GM18873 (cell line): ENCODE results near the gene CDK9.
"Not testable (repeated sequence)": the region's sequence is repeated elsewhere in the genome, so short reads cannot be mapped to it uniquely, and the experiment has no call there.

Experiments
- ATAC-seq: cut with Tn5 transposase; IDR thresholded peaks from one replicate; pipeline ENCODE4 v1.9.1; 2021; ENCODE audit warnings: mild to moderate bottlenecking, moderate library complexity, moderate number of reproducible peaks; ENCODE audit not compliant: unreplicated experiment, low FRiP score

The CDK9 gene

DNA sequence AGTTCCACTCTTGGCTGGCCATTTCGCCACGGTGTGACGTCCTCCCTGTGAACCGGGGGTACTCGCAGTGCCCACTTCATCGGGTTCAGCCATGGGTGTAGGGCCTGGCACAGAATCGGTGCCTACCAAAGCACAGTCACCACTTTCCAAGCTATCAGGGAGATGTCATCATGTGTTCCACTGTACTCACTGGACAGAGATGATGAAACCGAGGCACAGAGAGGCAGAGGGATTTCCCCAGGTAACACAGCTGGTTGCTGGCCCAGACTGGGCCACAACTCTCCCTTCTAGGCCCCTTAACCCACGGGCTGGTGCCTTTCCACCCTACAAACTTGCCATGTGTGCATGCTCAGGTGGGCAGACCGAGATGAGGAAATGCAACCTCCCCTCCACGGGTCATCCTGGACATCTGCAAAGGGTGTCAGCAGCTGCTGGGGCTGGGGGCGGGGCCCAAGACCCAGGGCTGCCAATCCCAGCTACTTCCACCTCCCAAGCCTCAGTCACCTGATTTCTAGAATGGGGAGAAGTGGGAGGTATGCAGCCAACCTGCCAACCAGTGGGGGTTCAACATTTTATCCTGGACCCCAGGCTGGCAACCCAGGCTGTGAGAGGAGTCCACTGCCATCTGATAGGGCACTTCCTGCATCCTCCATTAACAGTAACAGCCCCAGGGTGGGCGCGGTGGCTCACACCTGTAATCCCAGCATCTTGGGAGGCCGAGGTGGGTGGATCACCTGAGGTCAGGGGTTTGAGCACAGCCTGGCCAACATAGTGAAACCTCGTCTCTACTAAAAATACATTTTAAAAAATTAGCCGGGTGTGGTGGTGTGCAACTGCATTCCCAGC is 6.5 kb upstream of the CDK9 start:
- peak; percentile 48 for ATAC-seq

DNA sequence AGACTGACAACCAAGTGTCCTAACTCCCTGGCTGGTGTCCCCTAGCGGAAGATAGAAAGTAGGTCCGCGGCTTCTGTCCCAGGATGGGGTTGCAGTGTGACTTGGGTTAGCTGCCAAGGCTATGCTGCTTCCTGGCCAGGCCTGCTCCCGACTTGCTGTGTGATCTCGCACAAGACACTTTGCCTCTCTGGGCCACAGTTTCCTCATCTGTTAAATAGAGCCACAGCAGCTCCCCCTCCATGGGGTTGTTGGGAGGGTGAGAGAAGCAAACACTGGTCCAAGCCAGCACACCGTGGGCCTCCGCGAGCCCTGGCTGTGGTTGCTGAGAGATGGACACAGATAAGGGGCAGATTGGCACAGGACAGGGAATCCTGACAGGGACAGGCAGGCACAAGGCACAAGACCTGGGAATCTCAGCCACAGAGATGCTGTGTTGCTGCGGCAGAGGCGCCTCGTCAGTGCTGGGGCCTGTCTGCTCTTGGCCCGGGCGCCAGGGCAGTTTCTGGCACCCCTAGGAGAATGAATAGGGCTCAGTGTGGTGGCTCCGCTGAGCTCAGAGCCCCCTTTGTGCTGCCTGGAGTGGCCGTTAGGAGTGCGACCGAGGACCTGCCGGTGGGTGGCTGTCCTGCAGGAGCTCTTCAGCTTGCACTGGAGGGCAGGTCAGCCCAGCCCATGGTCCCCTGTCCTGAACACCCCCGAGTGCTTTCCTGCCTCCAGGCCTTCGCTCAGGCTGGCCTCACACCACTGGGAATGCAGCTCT is 5.5 kb upstream of the CDK9 start:
- no peak for ATAC-seq

DNA sequence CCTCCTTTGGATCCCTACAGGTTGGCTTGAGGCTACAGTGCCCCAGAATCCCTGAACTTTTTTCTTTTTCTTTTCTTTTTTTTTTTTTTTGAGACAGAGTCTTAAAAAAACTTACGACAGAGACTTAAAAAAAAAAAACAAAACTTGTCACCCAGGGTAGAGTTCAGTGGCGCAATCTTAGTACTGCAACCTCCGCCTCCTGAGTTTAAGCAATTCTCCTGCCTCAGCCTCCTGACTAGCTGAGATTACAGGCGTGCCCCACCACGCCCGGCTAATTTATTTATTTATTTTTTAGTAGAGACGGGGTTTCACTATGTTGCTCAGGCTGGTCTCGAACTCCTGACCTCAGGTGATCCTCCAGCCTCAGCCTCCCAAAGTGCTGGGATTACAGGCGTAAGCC is 4.9 kb upstream of the CDK9 start:
- not testable (repeated sequence) for ATAC-seq

DNA sequence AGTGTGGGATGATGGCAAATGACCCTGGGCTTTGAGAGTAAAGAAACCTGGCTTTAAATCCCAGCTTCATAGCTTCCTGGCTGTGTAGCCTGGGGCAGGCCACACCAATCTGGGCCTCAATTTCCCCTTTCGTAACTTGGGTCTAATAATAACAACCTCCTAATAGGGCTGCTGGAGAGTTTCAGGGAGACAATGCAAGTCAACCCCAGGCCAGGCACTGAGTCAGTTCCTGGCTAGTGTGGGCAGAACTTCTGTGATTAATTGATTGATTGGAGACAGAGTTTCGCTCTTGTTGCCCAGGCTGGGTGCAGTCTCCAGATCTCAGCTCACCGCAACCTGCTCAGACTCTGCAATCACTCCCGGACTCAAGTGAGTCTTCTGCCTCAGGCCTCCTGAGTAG is 4.0 kb upstream of the CDK9 start:
- no peak for ATAC-seq

DNA sequence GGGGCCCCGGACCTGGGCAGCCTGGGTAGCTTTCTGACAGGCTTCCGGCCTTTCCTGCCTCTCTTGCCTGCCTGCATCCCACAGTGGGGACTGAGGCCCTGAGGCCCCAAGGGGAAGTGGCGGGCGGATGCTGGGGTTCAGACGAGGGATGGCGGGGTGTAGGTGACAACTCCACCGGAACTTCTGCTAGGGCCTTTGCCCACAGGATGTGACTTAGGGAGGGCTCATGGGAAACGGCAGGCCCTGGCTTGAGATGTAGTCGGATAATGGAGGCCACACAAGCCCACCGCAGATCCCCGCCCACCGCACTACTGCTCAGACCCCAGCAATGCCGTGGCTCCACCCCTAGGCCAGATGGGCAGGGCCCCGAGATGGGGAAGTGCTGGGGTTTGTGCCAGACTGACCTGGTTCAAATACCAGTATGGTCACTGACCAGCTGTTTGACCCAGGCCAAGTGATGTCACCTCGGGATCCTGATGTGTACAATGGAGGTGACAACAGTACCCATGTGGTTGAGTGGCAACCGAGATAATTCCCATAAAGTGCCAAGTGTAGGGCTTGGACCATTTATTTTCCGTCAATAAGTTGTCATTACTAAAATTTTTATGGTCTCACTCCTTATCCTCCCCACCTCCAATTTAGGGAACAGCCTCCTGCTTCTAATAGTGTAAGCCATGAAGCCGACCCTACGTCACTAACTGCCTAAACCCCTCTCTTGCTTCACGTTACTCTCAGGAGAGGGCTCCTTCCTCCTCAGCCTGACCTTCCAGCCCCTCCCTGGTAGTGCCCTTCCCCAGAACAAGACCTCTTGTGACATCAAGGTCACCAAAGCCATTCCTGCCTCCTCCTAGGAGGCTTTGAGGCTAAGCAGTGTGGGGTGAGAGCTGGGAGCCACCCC is 2.5 kb upstream of the CDK9 start:
- ATAC-seq, result no peak

DNA sequence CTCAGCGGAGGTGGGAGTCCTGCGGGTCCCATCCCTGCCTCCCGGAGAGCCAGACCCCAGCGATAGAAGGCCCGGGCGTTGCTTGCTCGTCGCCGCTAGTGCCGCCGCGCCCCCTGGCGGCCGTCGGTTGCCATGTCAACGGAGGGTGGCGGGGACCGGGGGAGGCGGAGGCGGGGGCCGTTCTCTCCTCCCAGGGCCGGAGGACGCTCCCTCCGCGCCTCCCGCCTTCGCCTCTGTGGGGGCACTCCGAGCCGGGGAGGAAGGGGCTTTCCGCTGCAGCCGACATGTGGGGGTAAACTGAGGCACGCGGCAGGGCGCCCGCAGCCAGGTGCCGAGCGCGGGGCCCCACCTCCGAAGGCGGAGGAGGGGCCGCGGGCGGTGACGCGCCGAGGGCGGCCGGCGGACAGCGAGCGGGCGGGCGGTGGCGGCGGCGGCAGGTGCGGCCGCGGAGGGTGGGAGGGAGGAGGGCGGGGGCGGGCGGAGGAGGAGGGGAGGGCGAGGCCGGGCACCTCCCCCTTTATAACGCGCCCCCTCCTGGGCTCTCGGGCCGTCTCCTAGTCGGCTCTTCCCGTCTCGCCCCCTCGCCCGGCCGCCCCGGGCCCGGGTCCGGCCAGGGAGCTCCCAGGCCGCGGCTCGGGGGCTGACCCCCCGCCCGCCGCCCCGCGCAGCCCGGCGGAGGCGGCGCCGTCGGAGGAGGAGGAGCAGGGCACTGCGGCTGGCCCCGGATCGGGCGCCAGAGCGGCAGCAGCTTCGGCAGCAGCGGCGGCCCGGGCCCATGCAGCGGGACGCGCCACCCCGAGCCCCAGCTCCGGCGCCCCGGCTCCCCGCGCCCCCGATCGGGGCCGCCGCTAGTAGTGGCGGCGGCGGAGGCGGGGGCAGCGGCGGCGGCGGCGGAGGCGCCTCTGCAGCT is 556 bp upstream of the CDK9 start:
- ATAC-seq, result peak; percentile 31

DNA sequence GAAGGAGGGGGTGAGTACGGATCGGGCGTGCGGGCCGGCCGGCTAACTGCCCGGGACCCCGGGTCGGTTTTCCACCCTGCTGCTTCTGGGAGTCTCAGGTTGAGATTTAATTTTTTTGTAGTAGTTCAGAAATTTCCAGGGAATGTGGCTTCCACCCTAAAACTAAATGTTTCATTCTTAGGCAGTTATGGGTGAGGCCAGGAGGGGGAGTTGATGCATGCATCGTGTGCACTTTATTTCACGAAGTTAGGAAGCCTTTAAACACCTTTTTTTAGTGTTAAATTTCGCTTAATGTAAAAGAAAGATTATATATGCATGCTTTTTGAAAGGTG is 905 bp downstream of the CDK9 start:
- no peak for ATAC-seq

DNA sequence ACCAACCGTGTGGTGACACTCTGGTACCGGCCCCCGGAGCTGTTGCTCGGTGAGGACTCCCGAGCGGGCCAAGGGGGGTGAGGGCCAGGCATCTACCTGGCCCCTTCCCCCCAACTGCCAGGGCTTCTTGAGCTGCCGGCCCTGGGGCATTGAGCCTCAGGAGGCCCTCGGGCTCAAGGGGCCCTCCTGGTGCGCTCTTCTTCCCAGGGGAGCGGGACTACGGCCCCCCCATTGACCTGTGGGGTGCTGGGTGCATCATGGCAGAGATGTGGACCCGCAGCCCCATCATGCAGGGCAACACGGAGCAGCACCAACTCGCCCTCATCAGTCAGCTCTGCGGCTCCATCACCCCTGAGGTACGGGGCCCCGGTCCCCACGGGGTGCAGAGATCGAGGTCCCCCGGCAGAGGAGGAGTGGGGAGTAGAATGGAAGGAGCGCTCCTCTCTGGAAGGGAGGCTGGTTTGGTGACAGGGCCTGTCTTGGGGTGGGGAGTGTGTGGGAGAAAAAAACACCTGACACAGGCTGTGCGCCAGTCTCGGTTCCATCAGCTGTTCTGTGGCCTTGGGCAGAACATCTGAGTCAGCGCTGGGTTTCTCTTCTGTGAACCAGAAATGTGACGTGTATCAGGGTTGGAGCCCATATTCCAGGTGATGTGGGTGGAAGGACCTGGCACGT is 2.6 kb downstream of the CDK9 start:
- ATAC-seq, result no peak

DNA sequence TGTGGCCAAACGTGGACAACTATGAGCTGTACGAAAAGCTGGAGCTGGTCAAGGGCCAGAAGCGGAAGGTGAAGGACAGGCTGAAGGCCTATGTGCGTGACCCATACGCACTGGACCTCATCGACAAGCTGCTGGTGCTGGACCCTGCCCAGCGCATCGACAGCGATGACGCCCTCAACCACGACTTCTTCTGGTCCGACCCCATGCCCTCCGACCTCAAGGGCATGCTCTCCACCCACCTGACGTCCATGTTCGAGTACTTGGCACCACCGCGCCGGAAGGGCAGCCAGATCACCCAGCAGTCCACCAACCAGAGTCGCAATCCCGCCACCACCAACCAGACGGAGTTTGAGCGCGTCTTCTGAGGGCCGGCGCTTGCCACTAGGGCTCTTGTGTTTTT is 3.3 kb downstream of the CDK9 start:
- no peak for ATAC-seq

DNA sequence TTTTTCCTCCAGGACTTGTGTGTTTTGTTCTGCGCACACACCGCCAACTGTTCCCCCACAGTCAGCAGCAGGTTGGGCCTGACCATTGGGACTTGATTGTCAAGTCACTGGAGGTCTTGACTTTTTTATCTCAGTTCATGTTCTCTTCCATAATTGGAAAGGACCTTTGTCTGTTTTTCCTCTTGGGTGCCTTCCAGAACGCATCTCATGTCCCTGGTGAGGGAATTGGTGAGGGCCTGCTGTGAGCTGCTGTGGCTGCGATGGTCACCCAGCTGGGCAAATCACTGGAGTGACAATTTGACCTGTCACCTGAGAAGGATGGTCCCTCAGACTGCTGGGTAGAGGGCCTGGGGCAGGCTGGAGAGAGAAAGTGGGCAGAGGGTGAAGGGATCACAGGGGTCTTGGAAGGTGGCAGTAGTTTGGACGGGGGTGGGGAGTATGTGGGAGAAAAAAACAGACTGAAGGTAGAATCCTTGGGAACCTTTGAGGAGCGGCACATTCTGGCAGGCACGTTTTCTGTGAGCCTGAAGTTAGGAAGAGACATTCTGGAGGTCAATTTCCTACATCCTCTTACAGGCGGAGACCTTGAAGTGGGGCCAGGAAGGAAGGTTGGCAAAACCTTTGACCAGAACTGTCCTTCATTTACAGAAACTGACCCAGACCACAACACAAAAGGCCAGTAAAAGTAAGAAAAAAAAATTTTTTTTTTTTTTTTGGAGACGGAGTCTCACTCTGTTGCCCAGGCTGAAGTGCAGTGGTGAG is 4.4 kb downstream of the CDK9 start:
- no peak for ATAC-seq

DNA sequence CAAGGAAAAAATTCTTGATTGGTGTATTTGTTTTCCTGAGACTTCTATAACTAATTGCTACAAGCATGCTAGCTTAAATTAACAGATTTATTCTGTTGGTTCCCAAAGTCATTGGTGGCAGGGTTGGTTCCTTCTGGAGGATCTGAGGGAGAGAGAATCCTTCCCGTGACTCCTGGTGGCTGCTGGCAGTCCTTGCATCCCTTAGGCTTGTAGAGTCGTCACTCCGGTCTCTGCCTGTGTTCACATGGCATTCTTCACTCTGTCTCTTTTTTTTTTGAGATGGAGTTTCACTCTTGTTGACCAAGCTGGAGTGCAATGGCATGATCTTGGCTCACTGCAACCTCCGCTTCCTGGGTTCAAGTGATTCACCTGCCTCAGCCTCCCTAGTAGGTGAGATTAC is 5.3 kb downstream of the CDK9 start:
- ATAC-seq, result no peak

DNA sequence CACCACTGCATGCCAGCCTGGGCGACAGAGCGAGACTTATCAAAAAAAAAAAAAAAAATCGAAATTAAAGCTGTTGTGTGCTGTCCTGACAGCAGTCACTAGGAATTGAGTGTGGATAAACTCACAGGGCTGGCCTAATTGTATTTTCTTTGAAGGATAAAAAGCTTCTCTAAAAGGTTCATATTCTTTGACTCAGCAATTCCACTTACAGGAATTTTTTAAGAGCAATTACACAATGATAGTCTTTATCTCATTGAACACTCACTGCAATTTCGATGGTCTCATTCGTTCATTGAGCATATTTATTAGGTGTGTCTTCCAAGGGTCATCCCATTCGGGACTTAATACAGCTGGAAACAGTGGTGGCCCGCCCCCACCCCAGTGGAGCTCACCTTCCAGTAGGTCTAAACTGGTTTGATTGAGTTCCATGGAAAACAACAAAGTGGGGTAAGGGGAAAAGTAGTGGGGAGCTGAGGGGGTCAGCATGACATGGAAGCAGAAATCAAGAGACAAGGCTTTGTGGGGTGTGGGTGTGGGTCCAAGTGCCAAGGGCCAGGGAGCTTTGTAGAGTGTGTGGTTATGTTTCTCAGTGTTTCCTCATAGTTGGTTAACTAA is 6.7 kb downstream of the CDK9 start:
- no peak for ATAC-seq

DNA sequence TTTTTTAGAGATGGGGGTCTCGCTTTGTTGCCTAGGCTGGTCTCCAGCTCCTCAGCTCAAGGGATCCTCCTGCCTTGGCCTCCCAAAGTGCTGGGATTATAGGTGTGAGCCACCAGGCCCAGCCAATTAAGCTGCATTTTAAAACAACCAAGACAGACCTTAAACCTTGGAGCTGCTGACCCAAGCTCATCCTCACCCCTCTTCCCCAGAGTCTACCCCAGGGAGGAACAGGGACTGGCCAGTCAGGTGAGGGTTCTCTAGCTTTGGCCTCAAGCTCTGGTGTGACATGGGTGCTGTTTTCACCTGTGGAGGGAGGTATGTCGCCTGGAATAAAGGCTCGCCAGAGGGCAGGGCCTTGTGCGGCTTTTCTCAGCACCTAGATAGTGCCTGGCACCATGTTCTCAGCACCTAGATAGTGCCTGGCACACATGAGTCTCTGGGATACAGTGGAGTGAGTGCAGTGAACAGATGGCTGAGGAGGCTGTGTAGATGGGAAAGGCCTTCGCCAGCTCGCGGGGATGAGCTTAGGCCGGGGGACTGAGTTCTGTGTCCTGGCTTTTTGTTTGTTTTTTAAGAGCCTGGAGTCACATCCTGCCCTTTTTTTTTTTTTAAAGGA is 7.4 kb downstream of the CDK9 start:
- no peak for ATAC-seq

DNA sequence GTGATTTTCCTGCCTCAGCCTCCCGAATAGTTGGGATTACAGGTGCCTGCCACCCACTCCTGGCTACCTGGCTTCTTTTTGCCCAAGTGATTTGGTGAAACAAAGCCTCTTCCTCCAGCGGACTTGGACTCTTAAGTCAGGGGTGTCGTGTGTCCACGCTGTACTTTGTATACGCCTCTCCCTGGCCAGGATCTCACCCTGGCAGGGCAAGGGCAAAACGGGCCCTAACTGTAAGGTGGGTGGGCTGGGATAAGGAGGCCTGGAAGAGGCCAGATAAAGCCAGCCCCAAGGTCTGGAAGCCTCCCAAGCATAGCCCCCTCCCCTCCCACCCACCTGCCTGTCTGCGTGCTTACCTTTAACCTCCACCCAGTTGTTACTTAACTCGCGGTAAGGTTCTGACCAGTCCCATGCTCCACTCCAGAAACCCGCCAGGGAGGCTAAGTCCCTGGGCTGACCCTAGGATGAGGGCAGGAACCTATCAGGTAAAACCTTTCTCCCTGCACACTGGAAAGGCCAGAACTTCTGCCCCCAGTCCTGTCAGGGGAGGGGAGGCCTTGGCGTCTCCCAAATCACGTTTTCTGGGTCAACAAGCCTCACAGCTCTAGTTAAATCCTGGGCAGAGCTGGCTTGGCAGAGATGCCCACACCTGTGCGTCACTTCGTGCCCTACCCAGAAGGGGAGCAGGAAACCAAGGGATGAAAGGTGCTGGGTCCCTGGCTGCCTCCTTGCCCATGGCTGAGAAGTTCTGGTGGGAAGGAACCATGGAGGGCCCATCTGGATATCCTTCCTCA is 8.4 kb downstream of the CDK9 start:
- no peak for ATAC-seq

DNA sequence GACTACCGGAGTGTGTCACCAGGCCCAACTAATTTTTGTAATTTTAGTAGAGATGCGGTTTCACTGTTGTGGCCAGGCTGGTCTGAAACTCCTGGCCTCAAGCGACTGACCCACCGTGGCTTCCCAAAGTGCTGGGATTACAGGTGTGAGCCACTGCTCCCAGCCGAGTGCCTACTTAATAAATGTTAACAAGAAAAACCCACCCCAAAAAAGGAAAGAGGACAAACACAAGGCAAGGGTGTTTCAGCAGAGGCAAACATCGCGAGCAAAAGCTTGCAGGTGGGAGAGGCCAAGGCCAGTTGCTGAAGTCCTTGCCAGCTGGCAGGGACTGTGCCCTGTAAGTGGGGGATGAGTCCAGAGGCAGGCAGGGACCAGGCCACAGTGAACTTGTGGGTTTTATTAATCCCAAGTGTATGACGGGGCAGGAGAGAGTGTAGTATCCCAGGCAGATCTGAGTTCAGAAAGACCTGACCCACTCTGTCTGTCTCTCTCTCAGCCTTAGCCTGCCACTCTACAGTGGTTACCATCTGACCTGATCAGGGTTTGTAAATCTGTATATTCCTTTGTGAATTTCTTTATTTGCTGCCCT is 10.5 kb downstream of the CDK9 start:
- ATAC-seq, result no peak

DNA sequence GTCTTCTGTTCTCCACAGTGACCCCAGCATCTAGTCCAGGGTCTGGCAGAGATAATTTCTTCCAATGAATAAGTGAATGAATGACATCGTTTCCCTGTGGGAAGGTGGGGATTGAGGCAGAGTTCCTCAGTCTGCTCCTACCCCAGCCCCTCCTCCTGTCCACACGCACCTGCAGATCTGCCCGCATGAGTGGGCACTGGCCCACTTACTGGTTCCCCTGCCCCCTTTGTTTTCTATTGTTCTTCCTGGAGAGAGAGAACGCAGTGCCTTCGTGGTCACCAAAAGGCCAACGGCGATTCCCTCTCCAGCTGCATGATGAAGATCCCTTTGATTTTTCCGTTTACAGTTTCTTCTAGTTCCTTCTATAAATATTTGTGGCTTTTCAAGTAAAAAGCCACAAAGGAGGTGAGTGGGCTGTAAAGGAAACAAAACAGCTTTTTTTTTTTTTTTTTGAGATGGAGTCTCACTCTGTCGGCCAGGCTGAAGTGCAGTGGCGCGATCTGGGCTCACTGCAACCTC is 11.1 kb downstream of the CDK9 start:
- no peak for ATAC-seq
